ENCODE data around the gene ATP13A4.

DNA sequence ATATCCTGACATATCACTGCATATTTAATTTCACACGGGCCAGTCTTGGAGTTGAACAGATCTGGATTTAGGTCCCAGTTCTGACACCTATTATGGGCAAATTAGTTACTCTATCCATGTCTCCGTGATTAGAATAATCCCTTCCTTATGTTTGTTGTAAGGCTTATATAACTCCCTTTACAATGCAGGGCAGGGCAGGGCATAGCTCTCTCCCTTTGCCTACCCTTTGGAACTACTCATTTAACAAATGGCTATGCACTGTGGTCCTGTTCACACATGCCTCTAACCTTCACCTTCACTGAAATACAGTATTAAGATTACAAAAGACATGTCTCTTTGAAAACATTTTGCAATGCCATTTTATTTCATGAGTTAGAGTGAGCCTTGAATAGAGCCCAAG, 151.4 kb downstream of the ATP13A4 start:
- TF ChIP-seq POLR2AphosphoS5 (IDR thresholded peaks at IDR 0.05; ENCODE audit: low read depth, low read length) (no peak), SIN3A (conservative IDR thresholded peaks at IDR 0.05 in 1 of 2, IDR thresholded peaks at IDR 0.05 in 1 of 2; ENCODE audit: low read depth in 1 of 2, low read length in 2 of 2) (no peak)
